ENCODE data around the gene MCFD2.

The MCFD2 gene

GRCh38 chr2:46863882-46864281, 51.7 kb downstream of the MCFD2 start:
- TF ChIP-seq FOXM1 (IDR thresholded peaks at IDR 0.05; ENCODE audit: borderline replicate concordance, low read depth) (no peak), EP300 (IDR thresholded peaks at IDR 0.05; ENCODE audit: borderline replicate concordance) (no peak), USF1 (IDR thresholded peaks at IDR 0.05) (no peak), EGR1 (IDR thresholded peaks at IDR 0.05) (no peak), TEAD4 (IDR thresholded peaks at IDR 0.05) (no peak), CREB1 (IDR thresholded peaks at IDR 0.05; ENCODE audit: low read depth) (no peak), REST (IDR thresholded peaks at IDR 0.05; ENCODE audit: low read depth) (no peak), RAD21 (IDR thresholded peaks at IDR 0.05; ENCODE audit: low read depth) (no peak)

GRCh38 chr2:46862514-46862913, 53.1 kb downstream of the MCFD2 start:
- TF ChIP-seq TEAD4 (IDR thresholded peaks at IDR 0.05) (no peak), TAF1 (IDR thresholded peaks at IDR 0.05; ENCODE audit: low read depth) (no peak), YY1 (IDR thresholded peaks at IDR 0.05; ENCODE audit: low read depth) (no peak), RAD21 (IDR thresholded peaks at IDR 0.05; ENCODE audit: low read depth) (no peak), CEBPB (IDR thresholded peaks at IDR 0.05) (no peak), EP300 (IDR thresholded peaks at IDR 0.05; ENCODE audit: borderline replicate concordance) (no peak), REST (IDR thresholded peaks at IDR 0.05; ENCODE audit: low read depth) (no peak), ZBTB7A (IDR thresholded peaks at IDR 0.05; ENCODE audit: low read depth) (no peak), USF1 (IDR thresholded peaks at IDR 0.05) (no peak), MAX (IDR thresholded peaks at IDR 0.05) (no peak), TCF12 (IDR thresholded peaks at IDR 0.05; ENCODE audit: low read depth) (no peak), CREB1 (IDR thresholded peaks at IDR 0.05; ENCODE audit: low read depth) (no peak)

GRCh38 chr2:46861916-46862315, 53.7 kb downstream of the MCFD2 start:
- TF ChIP-seq YY1 (IDR thresholded peaks at IDR 0.05; ENCODE audit: low read depth) (no peak), NFIC (IDR thresholded peaks at IDR 0.05) (no peak), TAF1 (IDR thresholded peaks at IDR 0.05; ENCODE audit: low read depth) (no peak), RAD21 (IDR thresholded peaks at IDR 0.05; ENCODE audit: low read depth) (no peak), CEBPB (IDR thresholded peaks at IDR 0.05) (no peak), TEAD4 (IDR thresholded peaks at IDR 0.05) (no peak), TCF12 (IDR thresholded peaks at IDR 0.05; ENCODE audit: low read depth) (no peak), EGR1 (IDR thresholded peaks at IDR 0.05) (no peak), CREB1 (IDR thresholded peaks at IDR 0.05; ENCODE audit: low read depth) (no peak), REST (IDR thresholded peaks at IDR 0.05; ENCODE audit: low read depth) (no peak), USF1 (IDR thresholded peaks at IDR 0.05) (no peak), FOXM1 (IDR thresholded peaks at IDR 0.05; ENCODE audit: borderline replicate concordance, low read depth) (no peak), EP300 (IDR thresholded peaks at IDR 0.05; ENCODE audit: borderline replicate concordance) (no peak), MAX (IDR thresholded peaks at IDR 0.05) (no peak), ZBTB7A (IDR thresholded peaks at IDR 0.05; ENCODE audit: low read depth) (no peak)

- TF ChIP-seq TCF12 (IDR thresholded peaks at IDR 0.05; ENCODE audit: low read depth) (no peak), EGR1 (IDR thresholded peaks at IDR 0.05) (no peak), REST (IDR thresholded peaks at IDR 0.05; ENCODE audit: low read depth) (no peak), YY1 (IDR thresholded peaks at IDR 0.05; ENCODE audit: low read depth) (no peak), EP300 (IDR thresholded peaks at IDR 0.05; ENCODE audit: borderline replicate concordance) (no peak)
Measured at GRCh38 chr2:46859482-46859881, 56.1 kb downstream of the MCFD2 start.

Data from Ishikawa (cell line).